HG03342 (cell line): ENCODE measurements around the gene CAVIN2.

ENCODE experiments used
- ATAC-seq: cut with Tn5 transposase; IDR thresholded peaks from one replicate; pipeline ENCODE4 v1.9.1; 2021; ENCODE audit warnings: mild to moderate bottlenecking, moderate library complexity; ENCODE audit not compliant: unreplicated experiment

Gene CAVIN2

DNA sequence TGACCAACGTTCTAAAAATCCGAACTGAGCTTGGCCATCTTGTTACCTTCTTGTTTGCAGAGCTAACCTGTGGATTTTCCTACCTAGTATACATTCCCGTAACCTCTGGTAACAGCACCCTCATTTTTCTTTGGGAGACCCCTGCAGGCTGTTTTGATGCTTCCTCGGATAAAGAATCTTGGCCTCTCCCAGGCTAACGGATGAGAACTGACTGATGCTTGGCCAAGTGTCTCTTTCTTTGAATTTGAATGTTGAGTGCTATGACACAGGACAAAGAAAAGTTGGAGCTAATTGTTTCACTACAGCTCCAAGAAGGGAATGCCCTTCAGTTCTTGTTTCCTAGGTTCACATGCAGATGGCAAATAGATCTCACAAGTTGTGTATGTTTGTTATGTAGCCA is 19.3 kb upstream of the CAVIN2 start:
- no peak for ATAC-seq

DNA sequence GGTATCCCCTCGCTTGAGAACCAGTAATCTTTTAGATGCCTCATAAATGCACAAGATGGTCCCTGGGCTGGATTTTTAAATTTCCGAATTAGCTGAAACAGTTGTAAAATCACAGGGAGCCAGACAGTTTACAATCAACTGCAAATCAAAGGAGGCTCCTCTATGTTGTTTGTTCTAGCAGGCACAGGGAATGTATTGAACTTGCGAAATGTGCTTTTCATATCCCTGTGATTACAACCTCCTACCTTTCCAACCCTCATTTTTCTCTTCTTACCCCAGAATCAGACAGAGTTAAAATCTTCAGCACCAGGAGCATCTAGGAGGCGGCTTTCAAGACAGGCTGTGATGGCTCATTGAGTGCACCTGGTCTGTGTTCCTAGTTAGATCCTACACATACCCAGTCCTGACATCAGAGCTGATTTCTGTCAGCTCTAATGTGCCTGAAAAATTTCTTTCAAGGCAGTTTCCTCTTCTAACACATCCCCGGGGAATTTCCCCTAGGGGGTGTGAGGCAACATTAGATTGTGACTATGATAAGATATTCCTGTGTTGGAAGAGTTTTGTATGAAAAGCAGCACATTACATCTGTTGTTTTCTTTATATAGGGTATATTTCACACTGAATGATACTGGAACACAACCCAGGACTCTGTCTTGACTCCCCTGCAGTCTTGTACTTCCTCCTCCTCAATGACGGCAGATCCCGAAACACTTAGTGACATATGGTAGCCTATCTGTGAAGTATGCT is 17.9 kb upstream of the CAVIN2 start:
- ATAC-seq, result no peak

DNA sequence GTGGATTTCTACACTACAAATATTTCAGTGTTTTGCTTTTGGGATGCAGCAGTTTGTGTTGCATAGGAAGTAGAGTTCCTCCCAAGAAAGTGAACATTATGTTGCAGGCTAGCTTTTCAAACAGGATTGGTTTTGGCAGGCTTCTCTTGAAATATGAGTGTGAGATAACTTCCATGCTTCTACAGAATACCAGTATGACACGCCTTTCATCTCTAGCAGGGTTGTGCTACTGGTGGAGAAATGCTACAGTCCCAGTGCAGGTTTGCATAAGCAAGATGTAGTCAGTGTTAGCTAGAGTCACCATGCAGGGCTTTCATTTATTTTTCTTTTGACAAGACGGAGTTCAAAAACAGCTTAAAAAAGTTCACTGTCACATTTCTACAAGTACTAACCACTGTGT is 17.1 kb upstream of the CAVIN2 start:
- ATAC-seq, result no peak

DNA sequence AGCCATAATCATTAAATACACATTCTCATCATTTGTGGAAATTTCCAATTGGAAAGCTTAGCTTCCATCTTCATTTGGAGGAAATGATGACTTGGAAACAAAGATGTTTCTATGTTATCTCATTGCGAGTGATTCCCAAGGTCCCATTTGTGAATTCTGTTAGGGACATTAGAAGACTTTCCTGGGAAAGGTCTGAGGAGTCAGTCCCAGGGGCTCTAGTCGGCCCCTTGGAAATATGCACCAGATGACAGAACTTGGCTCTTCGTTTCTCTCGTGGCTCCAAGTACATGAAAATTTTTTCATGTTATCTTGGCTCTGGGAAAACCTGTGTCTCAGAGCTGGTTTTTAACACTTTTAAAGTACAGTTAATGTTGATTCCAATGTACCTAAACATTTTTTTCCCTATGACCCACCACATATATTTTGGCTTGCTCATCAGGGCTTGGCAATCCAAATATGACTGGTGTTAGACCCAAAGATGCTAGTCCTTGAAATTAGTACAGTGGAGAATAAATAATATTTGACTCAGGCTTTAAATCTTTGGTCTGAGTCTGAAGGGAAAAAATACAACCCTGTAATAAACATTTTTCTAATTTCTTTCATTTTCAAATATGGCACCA is 15.4 kb upstream of the CAVIN2 start:
- ATAC-seq, result no peak

DNA sequence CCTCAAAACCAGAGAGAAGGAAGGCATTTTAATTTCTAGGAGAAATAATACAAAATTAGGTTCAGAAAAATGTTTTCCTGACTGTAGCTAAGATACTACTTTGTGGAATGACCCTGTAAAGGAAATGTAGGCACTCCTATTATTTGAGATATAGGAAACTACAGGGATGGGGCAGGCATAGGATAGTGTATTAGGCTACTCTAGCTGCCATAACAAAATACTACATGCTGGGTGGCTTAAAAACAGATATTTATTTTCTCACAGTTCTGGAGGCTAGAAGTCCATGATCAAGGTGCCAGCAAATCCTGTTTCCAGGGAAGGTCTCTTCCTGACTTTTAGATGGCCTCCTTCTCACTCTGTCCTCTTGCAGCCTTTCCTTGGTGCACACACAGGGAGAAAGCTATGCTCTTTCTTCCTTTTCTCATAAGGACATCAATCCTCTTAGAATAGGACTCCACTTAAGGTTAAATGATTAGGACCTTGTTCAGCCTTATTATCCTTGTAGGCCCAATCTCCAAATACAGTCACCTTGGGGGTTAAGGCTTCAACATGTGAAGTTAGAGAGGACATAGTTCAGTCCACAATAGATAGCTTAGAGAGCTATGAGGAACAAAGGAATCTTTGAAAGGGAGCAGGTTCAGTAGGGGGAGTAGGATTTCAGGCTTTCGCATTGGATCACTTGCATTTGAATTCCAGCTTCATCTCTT is 14.0 kb upstream of the CAVIN2 start:
- no peak for ATAC-seq

DNA sequence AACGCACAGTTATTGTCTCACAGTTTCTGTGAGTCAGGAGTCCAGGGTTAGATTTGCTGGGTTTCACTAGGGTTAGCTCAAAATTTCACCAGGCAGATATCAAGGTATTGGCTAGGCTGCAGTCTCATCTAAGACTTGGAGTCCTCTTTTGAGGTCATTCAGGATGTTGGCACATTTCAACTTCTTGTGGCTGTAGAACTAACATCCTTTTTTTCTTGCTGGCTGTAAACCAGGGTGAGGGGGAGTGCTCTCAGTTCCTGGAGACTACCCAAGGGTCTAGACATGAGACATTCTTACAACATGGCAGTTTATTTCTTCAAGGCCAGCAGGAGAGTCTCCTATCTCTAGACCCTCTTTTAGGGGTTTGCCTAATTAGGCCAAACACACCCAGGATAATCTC is 12.8 kb upstream of the CAVIN2 start:
- no peak for ATAC-seq

DNA sequence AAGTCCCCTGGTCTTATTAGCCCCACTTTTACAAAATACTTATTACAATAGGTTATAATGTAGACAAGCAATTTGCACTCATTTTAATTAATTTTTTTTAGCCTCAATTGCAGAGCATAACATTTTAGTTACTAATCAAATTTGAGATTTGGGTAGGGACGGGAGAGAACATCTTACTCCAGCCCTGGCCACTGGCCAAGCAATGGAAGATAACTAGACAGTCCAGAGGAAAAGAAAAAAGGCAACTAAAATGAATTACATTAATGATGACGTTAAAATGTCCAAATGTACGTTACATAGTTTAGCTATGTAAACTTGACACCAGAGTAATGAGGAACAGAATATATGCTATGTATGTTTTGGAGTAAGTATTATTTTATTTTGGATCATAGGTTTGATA is 11.0 kb upstream of the CAVIN2 start:
- ATAC-seq, result no peak

DNA sequence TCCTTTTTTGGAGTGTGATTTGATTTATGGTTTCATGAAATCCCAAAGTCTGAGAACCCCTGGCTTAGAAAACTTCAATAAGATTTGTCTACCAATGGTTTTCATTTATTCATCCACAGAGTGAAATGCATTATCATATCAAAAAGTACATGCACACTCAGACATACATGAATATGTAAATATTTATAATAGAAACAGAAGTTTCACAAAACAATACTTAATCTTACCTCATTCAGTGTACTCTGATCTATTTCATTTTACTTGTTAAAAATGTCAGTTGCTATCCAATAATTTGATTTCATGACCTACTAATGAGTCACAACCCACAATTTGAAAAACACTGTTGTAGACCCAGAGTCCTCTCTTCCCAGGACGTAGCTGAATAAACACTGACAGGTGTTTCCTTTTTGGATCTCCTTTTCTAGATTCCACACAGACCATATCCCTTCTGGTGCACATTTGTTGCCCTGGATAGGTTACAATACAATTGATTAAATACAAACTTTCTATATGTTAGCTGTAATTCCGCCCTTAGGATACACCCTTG is 10.4 kb upstream of the CAVIN2 start:
- ATAC-seq, result no peak

DNA sequence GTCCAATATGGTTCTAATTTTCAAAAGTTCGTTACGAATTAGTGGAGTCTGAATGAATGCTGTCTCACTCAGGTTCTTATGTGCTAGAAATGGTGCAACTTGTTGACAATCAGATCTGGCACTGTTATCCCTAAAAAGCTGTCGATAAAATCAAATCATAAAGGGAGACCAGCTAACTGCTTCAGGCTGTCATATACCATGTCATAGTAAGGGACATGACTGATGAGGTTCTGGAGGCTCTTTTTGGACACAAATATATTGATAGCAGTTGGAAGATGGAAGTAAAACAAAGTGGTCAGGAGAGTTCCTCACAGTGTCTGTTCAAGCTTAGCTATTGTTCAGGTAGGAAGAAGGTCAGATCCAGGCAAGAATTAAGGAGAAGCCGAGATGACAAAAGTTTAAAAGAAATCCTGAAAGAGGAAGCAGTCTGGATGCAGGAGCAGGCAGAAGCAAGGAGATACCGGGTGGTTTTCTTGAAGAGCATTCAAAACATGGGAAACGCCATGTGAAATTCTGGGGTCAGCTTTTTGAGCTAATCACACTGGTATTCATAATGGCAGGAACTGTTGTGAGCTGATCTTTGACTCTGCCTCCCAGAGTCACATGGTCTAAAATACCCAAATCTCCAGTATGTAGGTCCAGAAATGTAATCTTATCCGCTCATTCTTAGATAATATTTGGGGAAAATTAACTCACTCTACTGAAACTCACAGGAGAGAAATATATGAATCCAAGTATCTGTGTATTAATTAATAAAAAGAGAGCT is 9.4 kb upstream of the CAVIN2 start:
- ATAC-seq, result no peak

DNA sequence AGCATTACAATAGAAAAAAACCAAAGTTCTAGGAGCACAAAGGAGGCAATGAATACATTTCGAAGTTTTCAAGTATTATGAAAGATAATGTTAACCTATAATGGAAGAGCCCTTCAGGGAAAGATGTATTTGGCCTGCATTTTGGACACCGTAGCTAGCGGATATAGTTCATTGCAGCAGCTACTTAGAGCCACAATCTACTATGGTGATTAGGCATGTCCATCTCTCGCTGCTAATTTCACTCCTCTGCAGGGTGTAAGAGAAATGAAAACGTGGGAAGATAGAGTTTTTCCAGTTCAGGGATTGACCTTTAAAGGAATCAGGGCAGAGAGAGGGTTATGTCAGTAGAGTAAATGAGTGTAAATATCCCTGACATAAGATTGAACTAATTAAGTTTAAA is 8.5 kb upstream of the CAVIN2 start:
- ATAC-seq, result no peak

DNA sequence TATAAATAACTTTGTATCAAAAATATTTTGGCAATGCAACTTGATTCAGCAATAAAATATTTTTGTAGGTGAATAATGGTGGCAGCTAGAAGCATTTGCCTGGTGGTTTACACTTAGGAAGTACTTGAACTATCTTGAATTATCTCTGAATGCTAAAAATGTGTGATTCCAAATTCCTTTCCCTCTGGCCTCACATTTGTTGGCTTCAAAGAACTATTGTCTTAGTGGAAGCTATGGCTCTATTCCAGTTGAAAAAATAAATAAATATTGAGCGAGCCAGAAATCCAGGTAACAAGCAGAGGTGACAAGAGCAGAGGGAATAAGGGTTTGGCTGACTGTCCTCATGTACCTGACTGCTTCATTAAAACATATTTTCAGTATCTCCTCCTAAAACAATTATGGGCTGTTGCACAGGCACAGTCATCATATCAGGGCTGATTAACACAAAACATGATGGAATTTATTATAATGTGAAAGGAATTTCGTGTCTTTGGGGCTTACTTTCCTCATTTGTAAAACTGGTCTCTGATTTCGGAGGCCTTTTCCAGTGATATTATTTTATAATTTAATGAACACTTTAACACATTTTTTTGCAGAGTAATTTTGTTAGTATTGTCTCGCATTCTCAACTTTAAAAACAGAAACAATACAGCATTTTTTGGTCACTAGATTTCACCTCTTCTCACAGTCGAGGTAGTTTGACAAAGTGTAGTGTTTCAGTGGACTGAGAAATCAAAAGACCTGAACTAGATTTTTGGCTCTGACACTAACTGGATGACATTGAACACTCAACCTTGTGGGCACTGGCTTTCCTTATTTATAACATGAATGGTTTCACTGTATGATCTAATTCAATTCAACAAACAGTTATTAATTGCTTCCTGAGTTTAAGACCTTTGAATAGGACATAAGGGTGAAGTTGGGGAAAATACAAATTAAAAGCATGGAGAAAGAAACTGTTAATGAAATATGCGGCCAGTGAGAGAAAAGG is 7.8 kb upstream of the CAVIN2 start:
- no peak for ATAC-seq

DNA sequence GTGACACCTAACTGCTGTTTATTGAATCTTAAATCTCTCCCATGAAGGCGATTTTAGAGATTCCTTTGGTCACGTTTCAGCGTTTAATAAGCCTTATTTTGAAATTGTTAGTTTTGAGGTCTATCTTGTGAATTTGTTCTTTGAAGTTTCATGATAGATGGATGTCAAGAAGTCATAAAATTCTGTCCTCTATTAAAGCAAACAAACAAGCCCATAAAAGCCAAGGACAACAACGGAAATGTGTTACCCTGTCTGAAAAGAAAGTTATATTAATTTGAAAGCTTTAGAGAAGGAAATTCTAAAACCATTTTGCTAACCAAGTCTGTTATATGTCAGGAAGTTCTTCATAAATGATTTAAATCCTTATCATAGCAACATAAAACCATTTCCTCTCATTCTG is 7.0 kb upstream of the CAVIN2 start:
- ATAC-seq, result no peak

DNA sequence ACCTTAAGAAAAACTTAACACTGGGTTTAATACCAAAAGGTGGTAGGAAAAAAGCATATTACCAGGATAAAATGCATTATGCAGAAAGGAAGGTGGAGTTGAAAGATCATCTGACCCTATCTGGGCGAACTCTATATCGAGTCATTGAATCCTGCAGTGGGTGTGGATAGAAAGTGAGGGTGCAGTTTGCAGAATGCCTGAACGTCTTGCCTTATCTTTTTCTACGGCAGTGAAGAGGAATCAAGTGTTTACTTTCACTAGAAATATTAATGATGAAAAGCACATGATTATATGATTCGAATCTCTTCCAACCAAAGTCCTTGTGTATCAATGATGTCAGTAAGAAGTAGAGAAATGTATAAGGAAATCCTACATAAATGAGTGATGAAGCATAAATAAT is 4.3 kb upstream of the CAVIN2 start:
- no peak for ATAC-seq

DNA sequence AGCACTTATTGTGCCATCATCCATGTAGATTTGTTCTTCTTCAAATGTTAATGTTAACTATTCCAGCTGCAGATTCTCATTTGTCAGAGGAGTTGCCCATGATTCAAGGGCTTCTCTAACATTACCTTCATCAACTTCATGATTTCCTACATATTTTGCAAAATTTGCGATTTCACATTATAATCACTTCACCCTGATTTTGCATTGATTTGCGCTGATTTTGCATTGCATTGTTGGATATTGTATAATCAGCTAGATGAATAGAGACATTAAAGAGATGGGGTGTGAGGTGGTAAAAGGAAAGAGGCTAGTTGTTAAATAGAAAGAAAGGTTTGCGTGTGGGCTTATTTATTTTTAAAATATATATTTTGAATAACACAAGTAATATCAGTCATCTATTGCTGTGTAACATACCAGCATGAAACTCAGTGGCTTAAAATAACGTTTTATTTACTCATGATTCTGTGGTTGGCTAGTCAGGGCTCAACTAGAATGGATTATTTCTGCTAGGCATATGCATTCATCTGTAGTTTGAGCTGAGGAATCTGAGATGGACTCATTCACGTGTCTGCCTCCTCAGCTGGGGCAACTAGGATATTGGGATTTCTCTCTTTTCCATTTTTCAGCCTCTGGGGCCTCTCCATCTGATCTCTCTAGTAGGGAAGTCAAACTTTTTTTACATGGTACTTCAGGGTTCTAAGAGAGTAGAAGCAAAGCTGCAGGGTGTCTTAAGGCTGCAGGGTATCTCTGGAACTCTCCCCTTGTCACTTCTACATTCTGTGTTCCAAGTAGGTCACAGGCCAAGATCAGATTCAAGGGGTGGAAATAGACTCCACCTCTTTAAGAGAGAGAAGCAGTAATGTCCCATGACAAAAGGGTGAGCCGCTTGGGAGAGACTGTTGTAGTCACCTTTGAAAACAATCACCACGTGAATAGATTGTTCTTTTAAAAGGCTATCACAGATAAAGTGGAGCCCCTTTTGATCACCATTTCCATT is 2.2 kb upstream of the CAVIN2 start:
- no peak for ATAC-seq

DNA sequence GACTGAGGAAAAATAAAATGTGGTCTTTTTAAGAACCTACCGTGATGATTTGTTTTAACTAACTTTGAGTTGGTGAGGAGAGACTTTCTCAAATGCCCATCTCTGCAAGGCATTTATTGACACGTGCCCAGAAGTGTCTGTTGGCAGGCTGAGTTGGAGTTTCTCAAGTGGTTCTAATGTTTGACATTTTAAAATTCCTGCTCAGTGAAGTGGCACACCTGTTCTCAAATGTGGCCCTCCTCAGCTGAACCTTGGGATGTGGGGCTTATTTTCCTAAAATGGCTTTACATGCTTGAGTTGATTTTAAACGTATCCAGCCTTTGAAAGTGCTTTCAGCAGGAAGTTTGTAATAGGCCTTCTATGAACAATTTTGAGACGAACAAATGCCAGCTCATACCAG is 876 bp upstream of the CAVIN2 start:
- ATAC-seq, result no peak

DNA sequence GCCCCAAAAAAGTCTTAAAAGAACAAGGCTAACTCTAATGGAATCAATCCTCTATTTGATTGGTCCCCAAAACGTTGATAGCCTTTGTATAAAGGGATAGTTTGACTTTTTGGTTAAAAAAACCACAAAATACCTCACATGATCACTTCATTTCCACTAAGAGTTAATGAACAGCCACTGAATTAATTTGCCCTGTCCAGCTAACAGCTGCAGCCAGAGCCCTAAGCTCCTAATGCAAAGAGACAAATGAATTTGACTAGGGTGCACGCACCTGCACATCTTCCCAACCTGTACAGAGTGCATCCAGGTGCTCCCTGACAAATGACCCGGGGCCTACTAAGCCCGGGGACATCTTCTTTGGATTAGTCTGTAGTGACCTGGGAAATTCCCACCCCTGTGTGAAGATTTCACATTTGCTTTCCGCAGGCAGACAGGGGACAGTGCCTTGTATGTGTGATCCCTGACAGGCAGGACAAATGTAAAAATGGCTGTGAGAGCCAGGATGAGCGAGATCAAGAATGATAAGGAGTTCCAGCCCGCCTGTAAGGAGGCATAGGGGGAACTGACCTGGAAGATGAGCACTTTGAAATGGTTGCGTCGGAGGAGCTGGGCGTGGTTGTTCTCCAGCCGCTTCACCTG is 893 bp downstream of the CAVIN2 start:
- no peak for ATAC-seq

DNA sequence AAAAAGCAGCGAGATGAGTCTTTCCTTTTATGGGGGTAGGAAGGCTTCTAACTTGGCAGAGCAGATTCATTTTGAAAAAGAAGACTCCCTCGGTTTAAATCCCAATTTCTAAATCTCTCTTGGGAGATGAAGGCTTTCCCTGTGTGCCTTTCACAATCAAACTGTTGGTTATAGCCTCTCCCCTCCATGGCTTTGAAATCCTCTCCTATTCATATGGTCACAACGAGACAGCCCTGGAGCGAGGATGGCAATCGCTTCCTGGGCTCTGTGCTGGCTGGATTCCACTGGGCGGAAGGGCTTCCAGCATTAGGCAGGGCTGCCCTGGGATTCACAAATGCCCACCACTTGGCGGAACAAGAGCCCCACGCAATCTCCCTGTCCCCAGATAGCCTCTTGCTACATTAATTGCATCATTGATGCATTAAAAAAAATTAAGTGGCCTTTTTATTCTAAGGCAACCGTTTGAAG is 1.6 kb downstream of the CAVIN2 start:
- no peak for ATAC-seq

DNA sequence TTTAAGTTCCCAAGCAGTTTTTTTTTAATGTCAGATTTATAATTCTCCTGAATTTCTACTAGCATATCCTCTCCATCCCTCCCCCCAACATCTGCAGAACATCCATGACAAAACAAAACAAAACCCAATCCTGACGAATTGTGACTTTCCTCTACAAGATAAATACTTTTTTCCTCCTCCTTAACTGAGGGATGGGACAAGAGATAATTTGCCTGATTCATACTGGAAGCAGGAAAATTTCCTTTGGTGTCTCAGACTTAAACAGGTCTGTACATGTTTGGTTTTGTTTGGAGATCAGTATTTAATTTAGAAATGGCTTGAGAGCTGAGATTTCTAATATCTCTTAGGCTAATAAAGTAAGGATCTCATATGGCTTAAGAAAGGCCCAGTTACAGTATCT is 2.2 kb downstream of the CAVIN2 start:
- no peak for ATAC-seq
